IPS DF 6.9 (cell line): ENCODE measurements around the gene THY1.

Experiments used
- DNase-seq: peaks from one replicate; pipeline ENCODE4 v3.0.0-alpha.2; 2013; ENCODE audit warnings: low read depth, low spot score
- H3K27ac ChIP-seq: one replicate; pipeline ENCODE4 v1.5.1; 2013; ENCODE audit warnings: low read length, control low read depth
- H3K27me3 ChIP-seq: 2 replicates; pipeline ENCODE4 v1.6.1; 2013; ENCODE audit warnings: mild to moderate bottlenecking, low read length; ENCODE audit not compliant: control insufficient read depth, insufficient read depth
- H3K36me3 ChIP-seq: 2 replicates; pipeline ENCODE4 v1.6.1; 2013; ENCODE audit warnings: low read length; ENCODE audit not compliant: control insufficient read depth, insufficient read depth
- H3K4me1 ChIP-seq: 2 replicates; pipeline ENCODE4 v1.6.1; 2013; ENCODE audit warnings: low read length; ENCODE audit not compliant: control insufficient read depth, insufficient read depth
- H3K4me3 ChIP-seq: 2 replicates; pipeline ENCODE4 v1.5.1; 2013; ENCODE audit warnings: mild to moderate bottlenecking, low read length
- H3K9me3 ChIP-seq: 2 replicates; pipeline ENCODE4 v1.6.1; 2013; ENCODE audit warnings: low read length, inconsistent platforms; ENCODE audit not compliant: control insufficient read depth, insufficient read depth
- WGBS: extraction: QIAGEN DNeasy Blood & Tissue Kit; methylation state at CpG from one replicate; pipeline ENCODE4 v1.1.7; 2013; ENCODE audit warnings: mixed read lengths, missing lambda C conversion rate; ENCODE audit not compliant: insufficient read length, insufficient coverage; 5-methylcytosine and 5-hydroxymethylcytosine counted together

The THY1 gene

DNA sequence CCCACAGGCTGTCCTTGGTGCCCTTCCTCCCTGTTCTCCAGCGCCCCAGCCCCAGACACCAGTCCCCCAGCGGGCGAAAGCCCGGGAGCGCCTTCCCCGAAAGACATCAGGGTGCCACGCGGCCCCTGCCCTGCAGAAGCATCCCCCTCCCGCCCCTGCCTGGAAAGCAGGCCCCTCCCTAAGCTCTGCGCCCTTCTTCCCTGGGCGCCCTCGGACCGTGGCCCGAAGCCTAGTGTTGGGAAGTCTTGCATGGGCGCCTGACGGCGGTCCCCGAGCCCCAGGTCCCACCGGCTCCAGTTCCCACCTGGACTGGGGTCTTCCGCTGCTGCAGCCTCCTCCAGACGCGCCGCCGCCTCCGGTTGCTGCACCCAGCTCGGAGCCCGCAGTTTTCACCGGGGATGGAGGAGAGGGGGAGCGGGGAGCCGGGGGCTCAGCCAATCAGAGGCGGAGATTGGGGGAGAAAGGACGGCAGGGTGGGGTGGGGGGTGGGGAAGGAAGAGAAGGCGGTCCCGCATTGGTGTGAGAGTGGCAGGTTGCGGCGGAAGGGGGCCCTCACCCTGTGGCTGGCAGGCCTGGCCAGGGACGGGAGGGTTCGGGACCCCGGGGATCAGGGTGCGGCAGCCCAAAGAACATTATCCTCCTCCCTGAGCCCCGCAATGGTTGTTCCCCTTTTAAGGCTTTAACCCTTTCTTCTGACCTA lies at the start of gene THY1:
THY1 (minus strand) TSS at position 364 of the 700 bp plus-strand sequence. CDS start 2,267 bp downstream, outside the sequence.
- no peak for DNase-seq
- H3K4me3 ChIP-seq: peak within 1 kb of the TSS; percentile 61
- no peaks in the 10 kb centered on the region for H3K27me3 ChIP-seq
- no peak within 1 kb of the TSS for H3K27ac ChIP-seq
- WGBS: no CpG with 5 or more reads among the region's 41 CpGs
- H3K4me1 ChIP-seq: peaks cover 18% of the 10 kb centered on the region
- no peaks in the 10 kb centered on the region for H3K9me3 ChIP-seq
- H3K36me3 ChIP-seq: peaks cover 17% of the 10 kb centered on the region

DNA sequence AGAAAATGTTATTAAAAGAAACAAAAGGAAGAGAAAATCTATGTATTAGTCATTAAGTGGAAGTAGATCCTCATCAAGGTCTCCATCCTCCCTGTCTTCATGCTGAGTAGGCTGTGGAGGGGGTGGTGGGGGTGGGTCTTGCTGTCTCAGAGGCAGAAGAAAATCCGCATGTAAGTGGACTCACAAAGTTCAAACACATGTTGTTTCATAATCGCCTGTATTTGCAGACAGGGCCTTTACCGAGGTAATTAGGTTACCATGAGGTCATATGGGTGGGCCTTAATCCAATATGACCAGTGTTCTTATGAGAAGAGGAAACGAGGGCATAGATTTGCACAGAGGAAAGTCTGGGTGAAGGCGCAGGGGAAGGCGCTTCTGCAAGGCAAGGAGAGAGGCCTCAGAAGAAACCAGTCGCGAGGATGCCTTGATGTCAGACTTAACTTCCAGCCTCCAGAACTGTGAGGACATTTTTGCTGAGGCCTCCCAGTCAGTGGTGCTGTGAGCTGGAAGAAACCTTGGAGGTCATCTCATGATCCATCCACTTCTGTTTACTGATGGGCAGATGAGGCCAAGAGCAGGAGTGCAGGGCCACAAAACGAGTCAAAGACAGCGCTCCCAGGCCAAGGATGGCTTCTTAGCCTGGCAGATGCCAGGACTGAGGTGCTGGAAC lies 49.3 kb upstream of the THY1 start:
- H3K4me1 ChIP-seq: no peaks in the 10 kb centered on the region
- DNase-seq: no peak
- no peaks in the 10 kb centered on the region for H3K9me3 ChIP-seq
- no peaks in the 10 kb centered on the region for H3K36me3 ChIP-seq
- no peaks in the 10 kb centered on the region for H3K27me3 ChIP-seq
- H3K27ac ChIP-seq: no peak overlapping the region
- no peak overlapping the region for H3K4me3 ChIP-seq
- WGBS: no CpG with 5 or more reads among the region's 10 CpGs

DNA sequence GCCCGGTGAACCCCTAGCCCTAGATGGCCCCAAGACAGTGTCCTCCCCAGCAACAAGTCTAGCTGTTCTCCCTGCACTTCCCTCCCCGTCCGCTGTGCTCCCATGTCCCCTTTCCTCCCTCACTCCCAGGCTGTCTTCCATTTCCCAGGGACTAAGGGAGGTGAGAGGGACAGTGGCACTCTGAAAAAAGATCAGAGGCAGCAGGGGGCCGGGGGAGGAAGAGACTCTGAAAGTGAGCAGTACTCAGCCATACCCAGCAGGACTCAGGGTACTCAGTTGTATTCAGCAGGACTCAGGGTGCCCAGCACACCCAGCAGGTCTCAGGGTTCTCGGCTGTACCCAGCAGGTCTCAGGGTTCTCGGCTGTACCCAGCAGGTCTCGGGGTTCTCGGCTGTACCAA lies 48.4 kb upstream of the THY1 start:
- no peak overlapping the region for H3K4me3 ChIP-seq
- H3K27me3 ChIP-seq: no peaks in the 10 kb centered on the region
- no peaks in the 10 kb centered on the region for H3K9me3 ChIP-seq
- no peak overlapping the region for H3K27ac ChIP-seq
- H3K4me1 ChIP-seq: no peaks in the 10 kb centered on the region
- DNase-seq: no peak
- WGBS: no CpG with 5 or more reads among the region's 8 CpGs
- H3K36me3 ChIP-seq: no peaks in the 10 kb centered on the region

DNA sequence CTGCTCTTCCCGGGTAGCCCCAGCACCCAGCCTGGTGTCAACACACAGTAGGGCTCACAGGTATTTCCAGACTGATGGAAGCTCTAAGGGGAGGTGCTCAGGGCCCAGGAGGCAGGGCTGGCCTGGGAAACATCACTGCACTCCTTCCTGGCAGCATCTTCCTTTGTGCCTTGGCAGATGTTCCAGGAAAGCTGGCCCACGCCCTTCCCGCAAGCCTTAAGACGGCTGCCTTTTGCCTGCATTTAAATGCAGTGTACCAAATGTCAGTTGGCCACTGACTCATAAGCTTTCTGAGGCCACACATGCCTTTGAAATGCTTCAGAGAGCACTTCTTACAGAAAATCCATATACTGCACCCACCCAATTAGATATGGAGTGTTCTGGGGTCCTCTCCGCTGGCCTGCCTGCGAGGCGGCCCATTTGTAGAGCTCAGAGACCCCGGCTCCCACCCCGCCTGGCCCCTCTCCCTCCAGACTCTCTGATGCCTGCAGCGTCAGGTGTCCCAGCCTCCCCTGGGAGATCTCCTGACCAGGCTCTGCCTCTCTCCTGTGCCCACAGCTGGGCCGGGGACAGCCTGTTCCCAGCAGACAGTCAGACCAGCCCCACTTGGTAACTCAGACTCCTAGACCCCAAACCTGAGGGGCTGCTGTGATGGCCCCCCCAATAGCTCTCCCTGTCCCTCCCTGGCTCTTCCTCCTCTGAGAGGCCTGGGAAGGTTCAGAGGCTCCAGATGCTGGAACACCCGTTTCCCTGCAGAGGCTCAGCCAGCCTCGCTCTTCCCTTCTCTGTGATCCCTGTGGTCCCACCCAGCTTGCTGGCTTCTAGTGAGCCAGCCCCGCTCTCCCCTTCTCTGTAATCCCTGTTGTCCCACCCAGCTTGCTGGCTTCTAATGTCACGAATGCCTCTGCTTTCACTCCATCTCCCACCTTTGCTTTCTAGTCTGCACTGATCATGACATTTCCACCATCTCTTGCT lies 47.6 kb upstream of the THY1 start:
- WGBS: no CpG with 5 or more reads among the region's 15 CpGs
- Histone ChIP-seq H3K27ac (no peak overlapping the region), H3K36me3 (no peaks in the 10 kb centered on the region), H3K27me3 (no peaks in the 10 kb centered on the region), H3K4me3 (no peak overlapping the region), H3K4me1 (no peaks in the 10 kb centered on the region), H3K9me3 (no peaks in the 10 kb centered on the region)
- no peak for DNase-seq

DNA sequence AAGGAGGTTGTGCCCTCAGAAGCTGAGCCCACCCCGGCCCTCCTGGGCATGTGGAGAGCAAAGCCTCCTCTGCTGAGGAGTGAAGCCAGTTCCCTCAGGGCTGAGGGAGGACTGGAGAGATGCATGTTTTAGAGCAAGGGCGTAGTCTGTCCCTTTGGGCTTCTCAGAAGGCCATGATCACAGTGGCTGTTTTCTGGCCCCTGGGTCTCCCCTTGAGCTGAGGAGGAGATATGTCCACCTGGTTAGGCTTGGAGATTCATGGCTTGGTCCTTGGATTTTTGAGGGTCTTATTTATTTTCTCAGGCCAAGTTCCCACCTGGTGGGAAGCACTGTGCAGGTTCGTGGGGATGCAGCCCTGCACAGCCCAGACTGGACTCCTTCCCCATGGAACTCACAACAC lies 46.5 kb upstream of the THY1 start:
- H3K27ac ChIP-seq: no peak overlapping the region
- H3K4me1 ChIP-seq: no peaks in the 10 kb centered on the region
- no peak overlapping the region for H3K4me3 ChIP-seq
- H3K27me3 ChIP-seq: no peaks in the 10 kb centered on the region
- no CpG with 5 or more reads among the region's 3 CpGs for WGBS
- no peak for DNase-seq
- no peaks in the 10 kb centered on the region for H3K9me3 ChIP-seq
- no peaks in the 10 kb centered on the region for H3K36me3 ChIP-seq

DNA sequence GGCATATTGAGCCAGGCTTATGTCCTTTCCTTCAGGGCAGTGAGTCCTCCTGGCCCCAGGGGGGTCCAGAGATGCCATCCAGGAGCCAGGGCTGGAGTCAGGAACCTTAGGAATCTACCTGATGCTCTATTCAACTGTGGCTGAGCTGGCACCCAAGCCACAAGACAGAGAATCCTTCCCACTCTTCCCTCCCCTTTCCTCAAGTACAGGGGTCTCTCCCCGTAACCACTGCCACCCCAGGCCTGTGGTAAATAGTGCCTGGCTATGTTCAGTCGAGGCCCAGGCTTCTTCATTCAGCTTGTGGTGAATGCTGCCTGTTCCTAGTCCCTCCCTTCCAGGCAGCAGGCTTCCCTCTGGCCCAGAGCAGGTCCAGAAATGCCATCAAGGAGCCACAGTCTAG lies 45.5 kb upstream of the THY1 start:
- no peaks in the 10 kb centered on the region for H3K4me1 ChIP-seq
- no peaks in the 10 kb centered on the region for H3K36me3 ChIP-seq
- H3K9me3 ChIP-seq: no peaks in the 10 kb centered on the region
- no peak overlapping the region for H3K27ac ChIP-seq
- WGBS: no CpG with 5 or more reads among the region's 2 CpGs
- no peak for DNase-seq
- no peaks in the 10 kb centered on the region for H3K27me3 ChIP-seq
- no peak overlapping the region for H3K4me3 ChIP-seq

DNA sequence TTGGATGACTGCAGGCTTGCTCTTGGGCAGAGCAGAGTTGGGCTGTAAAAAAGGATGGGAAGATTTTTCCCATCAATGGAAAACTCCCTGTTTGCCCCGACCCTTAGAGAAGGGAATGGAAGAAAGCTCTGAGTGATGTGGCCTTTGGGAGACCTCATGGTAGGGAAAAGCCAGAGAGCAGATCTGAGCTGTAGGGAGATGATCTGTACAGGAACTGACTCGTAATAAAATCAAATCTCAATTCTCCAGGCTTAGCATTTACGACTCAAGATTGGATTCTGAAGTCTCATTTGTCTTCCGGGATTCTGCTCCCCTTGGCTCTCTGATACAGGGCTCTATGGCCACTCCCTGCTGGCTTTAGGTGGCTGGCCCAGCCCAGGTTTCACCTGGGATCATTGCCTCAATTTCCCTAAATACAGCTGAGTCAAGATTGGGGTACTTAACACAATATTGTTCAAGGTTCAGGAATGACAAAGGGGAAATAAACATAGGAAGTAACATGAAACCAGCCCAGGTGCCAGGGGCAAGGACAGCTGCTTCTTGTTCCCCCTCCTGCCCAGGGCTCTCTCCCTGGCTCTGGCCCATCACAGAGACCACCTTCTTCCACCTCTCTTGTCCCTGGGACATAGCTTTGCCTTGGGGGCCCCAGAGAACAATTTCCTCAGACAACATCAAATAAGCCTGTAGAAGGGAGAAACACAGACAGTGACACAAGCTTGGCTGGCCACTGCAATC lies 38.4 kb upstream of the THY1 start:
- Histone ChIP-seq H3K36me3 (no peaks in the 10 kb centered on the region), H3K27ac (no peak overlapping the region), H3K27me3 (no peaks in the 10 kb centered on the region), H3K4me1 (no peaks in the 10 kb centered on the region; the same call in 1 of the 2 replicates), H3K9me3 (no peaks in the 10 kb centered on the region), H3K4me3 (no peak overlapping the region)
- WGBS: no CpG with 5 or more reads among the region's 4 CpGs
- DNase-seq: no peak

DNA sequence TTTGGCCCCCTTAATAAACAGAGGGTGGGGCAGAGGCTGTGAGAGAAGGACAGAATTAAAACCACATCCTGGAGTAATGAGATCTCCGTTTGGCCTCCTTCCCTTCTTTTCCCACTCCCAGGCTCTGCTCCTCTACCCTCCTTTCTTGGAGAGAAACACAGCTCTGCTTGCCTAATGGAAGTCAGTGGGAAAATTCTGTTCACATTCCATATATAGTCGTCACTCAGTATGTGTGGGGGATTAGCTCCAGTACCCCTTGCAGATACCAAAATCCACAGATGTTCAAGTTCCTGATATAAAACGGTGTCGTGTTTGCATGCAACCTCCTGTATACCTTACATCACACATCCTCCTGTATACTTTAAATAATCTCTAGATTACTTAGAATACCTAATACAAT lies 37.6 kb upstream of the THY1 start:
- DNase-seq: no peak
- Histone ChIP-seq H3K27me3 (no peaks in the 10 kb centered on the region), H3K27ac (no peak overlapping the region), H3K4me3 (no peak overlapping the region), H3K9me3 (no peaks in the 10 kb centered on the region), H3K36me3 (no peaks in the 10 kb centered on the region), H3K4me1 (no peaks in the 10 kb centered on the region; the same call in 1 of the 2 replicates)
- WGBS: no CpG with 5 or more reads among the region's 4 CpGs

DNA sequence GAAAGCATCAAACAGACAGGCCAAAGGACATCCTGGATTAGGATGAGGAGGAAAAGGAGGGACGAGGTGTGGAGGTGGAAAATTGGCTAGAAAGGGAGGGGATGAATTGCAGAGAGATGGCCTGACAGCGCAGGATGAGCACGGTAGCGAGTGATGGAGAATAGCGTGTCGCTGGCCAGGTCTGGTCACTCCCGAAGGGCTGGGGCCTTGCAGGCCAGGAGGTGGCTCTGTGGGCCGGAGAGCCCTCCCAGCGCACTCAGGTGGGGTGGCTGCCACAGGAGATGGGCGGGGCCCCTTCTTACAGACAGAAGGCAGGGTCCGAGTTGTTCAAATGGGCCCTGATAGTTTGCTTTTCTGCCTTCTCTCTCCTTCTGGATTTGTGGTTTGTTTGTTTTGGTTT lies 37.1 kb upstream of the THY1 start:
- Histone ChIP-seq H3K27me3 (no peaks in the 10 kb centered on the region), H3K4me3 (no peak overlapping the region), H3K27ac (no peak overlapping the region), H3K4me1 (no peaks in the 10 kb centered on the region; the same call in 1 of the 2 replicates), H3K36me3 (no peaks in the 10 kb centered on the region), H3K9me3 (no peaks in the 10 kb centered on the region)
- DNase-seq: no peak
- WGBS: no CpG with 5 or more reads among the region's 11 CpGs
